Activated CD8-positive, alpha-beta T cell treated with anti-CD3 and anti-CD28 coated beads for 36 hours (primary cell): ENCODE results near the gene ALPK3. TPM values are rescaled to one million over a fixed set of nuclear protein-coding genes. Genes with fewer than 3 reads are reported as not detected.

Experiments used
- ATAC-seq: fragments of 200-7000 bp; cut with Tn5 transposase; one replicate; pipeline ENCODE4 v1.10.0; 2021; ENCODE audit warnings: mild to moderate bottlenecking, moderate library complexity
- CTCF ChIA-PET: fragments of 350-600 bp; sonication (Branson Sonifier 250); formaldehyde crosslinking; loops from one replicate; lab custom pipeline; 2021; ENCODE audit warnings: antibody characterized with exemption; lab: Charles Lee
- POLR2A ChIA-PET: fragments of 350-600 bp; sonication (Branson Sonifier 250); formaldehyde crosslinking; loops from one replicate; lab custom pipeline; 2021; ENCODE audit warnings: antibody characterized with exemption; lab: Charles Lee
- DNase-seq: peaks from one replicate; pipeline ENCODE4 v3.0.0-alpha.2; 2020
- H3K27ac Mint-ChIP-seq: one replicate; pipeline ENCODE4 v1.8.0; 2021; ENCODE audit warnings: mild to moderate bottlenecking, mixed read lengths
- H3K27me3 Mint-ChIP-seq: one replicate; pipeline ENCODE4 v1.8.0; 2021; ENCODE audit warnings: mixed read lengths
- H3K36me3 Mint-ChIP-seq: one replicate; pipeline ENCODE4 v1.8.0; 2021; ENCODE audit warnings: low read depth, mixed read lengths
- H3K4me1 Mint-ChIP-seq: one replicate; pipeline ENCODE4 v1.8.0; 2021; ENCODE audit warnings: low read depth, mixed read lengths
- H3K4me3 Mint-ChIP-seq: one replicate; pipeline ENCODE4 v1.8.0; 2021; ENCODE audit warnings: mild to moderate bottlenecking, moderate library complexity, mixed read lengths
- H3K9me3 Mint-ChIP-seq: one replicate; pipeline ENCODE4 v1.8.0; 2021; ENCODE audit warnings: mixed read lengths
- CTCF ChIP-seq: fragments of 200-600 bp; IDR thresholded peaks from one replicate; pipeline ENCODE4 v1.8.0; 2022; ENCODE audit warnings: antibody characterized with exemption, mild to moderate bottlenecking
- intact Hi-C: fragments of 100-400 bp; cut with micrococcal nuclease; formaldehyde crosslinking; loops from one replicate; pipeline ENCODE4 v1.10.0; 2022
- total RNA-seq, 2 experiments: library from RNA; stranded (reverse); gene quantifications; one replicate each; pipeline ENCODE4 v1.2.3, GENCODE V29; 2021

The ALPK3 gene
- total RNA-seq, 2 experiments from 2014 or later = 0.04 to 0.16 TPM

GRCh38 chr15:84921121-84921520 is 104.0 kb downstream of the ALPK3 start:
- H3K9me3 Mint-ChIP-seq = no peaks in the 10 kb centered on the region
- no peaks in the 10 kb centered on the region for H3K27me3 Mint-ChIP-seq
- H3K4me1 Mint-ChIP-seq = no peaks in the 10 kb centered on the region
- H3K27ac Mint-ChIP-seq = no peak overlapping the region
- ATAC-seq (no peak), DNase-seq (no peak)
- intact Hi-C loops = loop anchor here (10.0 kb wide), 1 partner anchor 76 kb away; no protein-coding TSS in a partner anchor
- POLR2A ChIA-PET = no interaction called here
- CTCF ChIA-PET = no interaction called here
- no peak for TF ChIP-seq CTCF
- H3K4me3 Mint-ChIP-seq = no peak overlapping the region
- no peaks in the 10 kb centered on the region for H3K36me3 Mint-ChIP-seq

- no peak for ATAC-seq
- Mint-ChIP-seq H3K27ac (no peak overlapping the region), H3K4me3 (no peak overlapping the region), H3K36me3 (no peaks in the 10 kb centered on the region), H3K9me3 (no peaks in the 10 kb centered on the region), H3K4me1 (no peaks in the 10 kb centered on the region), H3K27me3 (no peaks in the 10 kb centered on the region)
- no peak for DNase-seq
- TF ChIP-seq CTCF = no peak
- POLR2A ChIA-PET = interaction anchor here (0.8 kb wide), 1 partner anchor 252 kb away, joined by 3 read pairs; no protein-coding TSS in a partner anchor
- intact Hi-C loops = loop anchor here (10.0 kb wide), 1 partner anchor 78 kb away; no protein-coding TSS in a partner anchor
- CTCF ChIA-PET = no interaction called here
These were observed 105.4 kb downstream of the ALPK3 start for GRCh38 chr15:84922530-84922929.

Other genes with a start within 250 kb of the ALPK3 start
- 1 to 10 TPM; 6.6 to 7.6 TPM for gene ZSCAN2, start 216.3 kb upstream of the ALPK3 start, total RNA-seq
- gene WDR73, start 163.1 kb upstream of the ALPK3 start, total RNA-seq = 10 to 100 TPM; 12.4 to 12.5 TPM
- 1 to 10 TPM; 1.7 to 2.7 TPM for gene NMB, start 159.2 kb upstream of the ALPK3 start, total RNA-seq
- 10 to 100 TPM; 82.3 to 87.8 TPM for gene SEC11A, start 101.2 kb upstream of the ALPK3 start, total RNA-seq
- 10 to 100 TPM; 18.1 to 18.3 TPM for gene ZNF592, start 68.8 kb upstream of the ALPK3 start, total RNA-seq
- not detected for gene SLC28A1, start 67.3 kb downstream of the ALPK3 start, total RNA-seq
- gene PDE8A, start 164.5 kb downstream of the ALPK3 start, total RNA-seq = 10 to 100 TPM; 23.2 to 24.4 TPM